HG03378 (cell line): Measurements from ENCODE around the gene MARVELD1.
"Not testable (repeated sequence)": the region's sequence is repeated elsewhere in the genome, so short reads cannot be mapped to it uniquely, and the experiment has no call there.

ENCODE experiments used
- ATAC-seq: cut with Tn5 transposase; IDR thresholded peaks from one replicate; pipeline ENCODE4 v1.9.1; 2021; ENCODE audit warnings: mild to moderate bottlenecking, moderate library complexity; ENCODE audit not compliant: unreplicated experiment

The MARVELD1 gene

DNA sequence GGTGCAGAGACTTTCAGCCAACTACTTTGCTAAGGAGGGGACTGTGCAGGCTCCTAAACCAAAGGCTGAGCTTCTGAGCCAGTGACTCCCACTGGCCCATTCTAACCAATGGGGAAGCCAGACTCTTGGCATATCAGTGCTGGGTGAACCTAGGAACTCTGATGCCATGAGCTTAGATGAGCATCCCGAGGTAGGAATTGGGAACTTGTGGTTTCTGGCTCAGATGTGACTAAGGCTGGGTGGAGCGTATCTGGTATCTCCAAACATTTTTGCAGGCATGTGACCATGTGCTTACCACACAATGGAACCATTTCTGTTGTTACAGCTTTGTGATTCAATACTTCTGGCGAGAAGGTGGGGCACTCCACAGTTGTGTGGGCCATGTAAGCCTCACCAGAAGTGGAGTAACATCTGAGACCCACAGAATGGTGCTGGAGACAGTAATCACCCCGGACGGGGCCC, 23.9 kb upstream of the MARVELD1 start:
- no peak for ATAC-seq

DNA sequence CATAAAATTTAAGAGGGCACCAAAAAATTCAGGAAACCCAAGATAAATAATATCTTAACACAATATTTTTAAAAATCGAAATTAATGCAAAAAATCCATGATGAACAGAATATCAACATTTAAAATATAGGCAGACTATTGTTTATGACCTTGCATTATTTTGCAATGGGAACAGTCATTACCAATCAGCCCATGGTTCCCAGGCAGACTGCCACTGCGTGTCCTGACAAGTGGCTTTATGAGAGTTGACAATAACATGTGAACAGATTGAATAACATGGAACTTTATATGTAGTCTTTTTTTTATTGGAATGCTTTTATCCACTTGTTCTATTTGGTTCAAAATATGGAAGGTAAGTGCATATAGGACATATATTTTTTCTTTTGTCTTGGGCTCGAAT, 23.4 kb upstream of the MARVELD1 start:
- ATAC-seq = no peak

DNA sequence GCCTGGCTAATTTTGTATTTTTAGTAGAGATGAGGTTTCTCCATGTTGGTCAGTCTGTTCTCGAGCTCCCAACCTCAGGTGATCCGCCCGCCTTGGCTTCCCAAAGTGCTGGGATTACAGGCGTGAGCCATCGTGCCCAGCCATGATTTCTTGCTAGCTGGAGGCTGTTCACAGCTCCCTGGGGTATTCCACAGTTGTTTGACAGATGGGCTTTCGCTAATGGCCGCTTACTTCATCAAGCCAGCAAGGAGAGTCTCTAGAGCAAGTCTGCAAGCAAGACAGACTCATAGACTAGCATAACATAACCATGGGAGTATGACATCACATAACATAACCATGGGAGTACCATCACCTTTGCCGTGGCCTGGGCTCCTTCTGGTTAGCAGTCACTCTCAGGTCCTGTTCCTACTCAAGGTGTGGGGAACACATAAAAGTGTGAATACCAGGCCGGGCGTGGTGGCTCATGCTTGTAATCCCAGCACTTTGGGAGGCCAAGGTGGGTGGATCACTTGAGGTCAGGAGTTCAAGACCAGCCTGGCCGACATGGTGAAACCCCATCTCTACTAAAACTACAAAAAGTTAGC, 15.4 kb upstream of the MARVELD1 start:
- not testable (repeated sequence) for ATAC-seq

DNA sequence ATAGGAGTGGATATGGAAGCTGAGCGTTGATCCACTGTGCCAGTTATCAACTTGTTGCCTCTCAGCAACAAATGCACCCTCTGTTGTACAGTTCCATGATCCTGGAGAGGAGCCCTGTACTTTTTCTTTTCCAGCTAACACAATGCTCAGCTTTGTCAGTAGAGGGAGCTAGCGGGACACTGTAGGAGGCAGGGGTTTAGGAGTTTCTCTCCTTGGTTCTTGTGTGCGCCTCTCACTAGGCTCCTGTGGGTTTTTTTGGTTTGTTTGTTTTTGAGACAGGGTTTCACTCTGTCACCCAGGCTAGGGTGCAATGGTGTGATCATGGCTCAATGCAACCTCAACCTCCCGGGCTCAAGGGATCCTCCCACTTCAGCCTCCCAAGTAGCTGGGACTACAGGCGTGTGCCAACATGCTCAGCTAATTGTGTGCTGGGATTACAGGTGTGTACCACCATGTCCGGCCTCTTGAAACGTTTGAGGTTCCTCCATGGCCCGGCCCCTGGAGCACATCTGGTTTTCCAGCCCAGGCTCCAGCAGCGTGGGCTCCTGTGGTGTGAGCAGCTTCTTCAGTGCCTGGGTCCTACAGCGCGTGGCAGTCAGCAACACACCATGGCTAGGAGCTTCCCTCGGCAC, 12.0 kb upstream of the MARVELD1 start:
- peak; percentile 61 for ATAC-seq

DNA sequence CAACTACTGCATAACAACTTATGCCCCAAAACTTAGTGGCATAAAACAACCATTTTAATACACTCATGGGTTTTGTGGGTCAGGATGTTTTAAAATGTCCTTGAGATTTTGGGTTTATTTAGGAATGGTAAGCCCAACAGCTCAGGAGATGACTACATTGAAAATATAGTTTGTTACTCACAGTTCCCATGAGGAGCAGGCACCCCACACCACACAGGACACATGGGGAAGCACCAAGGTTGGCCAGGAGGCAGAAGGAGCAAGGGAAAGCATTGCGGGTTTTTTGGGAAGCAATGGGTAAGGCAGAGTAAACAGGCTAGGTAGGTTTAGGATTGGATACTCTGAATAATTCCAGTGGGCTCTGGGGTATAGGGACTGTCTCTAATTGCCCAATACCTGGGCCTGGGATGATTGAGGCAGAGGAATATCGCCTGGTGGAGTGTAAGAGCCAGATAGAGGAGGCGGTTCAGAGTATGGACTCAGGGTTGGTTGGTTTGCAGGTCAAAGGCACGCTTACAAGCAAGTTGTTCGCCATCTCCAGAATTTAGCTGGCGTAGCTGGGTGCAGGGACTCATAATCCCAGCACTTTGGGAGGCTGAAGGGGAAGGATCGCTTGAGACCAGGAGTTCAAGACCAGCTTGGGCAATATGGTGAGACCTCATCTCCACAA, 10.0 kb upstream of the MARVELD1 start:
- no peak for ATAC-seq

DNA sequence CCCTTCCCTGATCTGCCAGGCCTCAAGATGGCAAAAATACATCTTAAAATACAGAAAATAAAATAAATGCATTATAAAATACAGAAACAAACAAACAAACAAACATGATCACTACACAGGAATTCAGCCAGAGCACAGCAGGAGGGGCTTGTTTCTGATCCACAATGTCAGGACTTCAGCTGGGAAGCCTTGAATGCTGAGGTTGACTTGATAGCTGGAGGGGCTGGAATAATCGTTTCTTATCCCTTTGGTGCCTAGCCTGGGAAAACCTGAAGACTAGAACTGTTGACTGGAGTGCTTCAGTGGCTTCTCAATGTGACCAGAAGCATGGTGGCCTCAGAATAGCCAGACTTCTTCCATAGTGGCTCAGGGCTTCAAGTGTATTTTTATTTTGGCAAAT, 9.2 kb upstream of the MARVELD1 start:
- ATAC-seq = no peak

DNA sequence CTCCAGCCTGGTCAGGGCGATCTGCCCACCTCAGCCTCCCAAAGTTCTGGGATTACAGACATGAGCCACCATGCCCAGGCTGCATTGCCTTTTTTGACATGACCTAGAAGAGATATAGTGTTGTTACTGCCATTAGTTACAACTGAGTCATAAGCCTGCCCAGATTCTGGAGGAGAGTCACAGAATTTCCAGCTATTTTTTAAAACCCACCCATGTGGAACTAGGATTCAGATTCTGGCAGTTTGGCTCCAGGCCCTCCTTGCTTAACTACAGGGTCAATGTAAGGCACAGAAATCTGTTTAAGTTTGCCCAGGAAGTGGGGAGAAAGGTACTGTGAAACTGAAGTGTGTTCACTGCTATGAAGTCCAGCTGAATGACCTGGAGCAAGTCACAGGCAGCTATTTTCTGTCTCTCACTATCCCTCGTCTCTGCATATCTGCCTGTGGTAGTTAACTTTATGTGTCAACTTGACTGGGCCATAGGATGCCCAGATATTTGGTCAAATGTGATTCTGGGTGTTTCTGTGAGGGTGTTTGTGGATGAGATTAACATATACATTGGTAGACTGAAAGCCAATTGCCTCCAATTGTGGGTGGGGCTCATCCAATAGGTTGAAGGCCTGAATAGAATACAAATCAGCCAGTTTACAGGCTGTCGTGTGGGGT, 8.4 kb upstream of the MARVELD1 start:
- ATAC-seq = no peak

DNA sequence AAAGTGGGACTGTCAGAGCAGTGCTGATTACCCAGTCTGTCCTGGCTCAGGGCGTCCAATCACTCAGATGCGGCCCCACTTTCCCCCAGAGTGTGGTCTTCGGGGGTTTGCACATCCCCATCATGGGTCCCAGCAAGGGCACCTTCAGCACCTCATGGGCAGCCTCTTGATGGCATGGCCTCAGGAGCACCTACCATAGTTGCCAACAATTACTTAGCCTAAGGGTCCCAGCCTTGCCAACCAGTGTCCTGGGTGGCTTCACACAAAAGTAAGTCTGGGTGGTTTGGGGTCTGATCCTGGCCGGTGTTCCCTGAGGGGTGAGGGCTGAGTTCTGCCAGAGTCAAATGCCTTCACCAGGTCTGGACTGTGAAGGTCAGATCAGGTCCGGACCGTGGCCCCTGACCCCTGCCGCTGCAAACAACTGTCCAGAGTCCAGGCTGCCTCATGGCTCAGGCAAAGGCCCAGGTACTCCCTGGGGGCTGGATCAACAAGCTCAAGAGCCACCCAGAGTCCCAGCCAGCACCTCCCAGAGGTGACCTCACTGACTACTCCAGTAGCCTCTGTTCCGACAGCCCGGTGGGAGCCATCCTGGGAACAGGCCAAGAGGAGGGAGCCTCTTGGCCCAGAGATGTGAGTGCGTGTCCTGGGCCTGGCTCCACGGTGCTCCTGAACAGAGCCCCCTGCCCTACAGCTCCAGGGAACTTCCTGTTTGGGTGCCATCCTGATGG, 6.2 kb upstream of the MARVELD1 start:
- ATAC-seq = no peak

DNA sequence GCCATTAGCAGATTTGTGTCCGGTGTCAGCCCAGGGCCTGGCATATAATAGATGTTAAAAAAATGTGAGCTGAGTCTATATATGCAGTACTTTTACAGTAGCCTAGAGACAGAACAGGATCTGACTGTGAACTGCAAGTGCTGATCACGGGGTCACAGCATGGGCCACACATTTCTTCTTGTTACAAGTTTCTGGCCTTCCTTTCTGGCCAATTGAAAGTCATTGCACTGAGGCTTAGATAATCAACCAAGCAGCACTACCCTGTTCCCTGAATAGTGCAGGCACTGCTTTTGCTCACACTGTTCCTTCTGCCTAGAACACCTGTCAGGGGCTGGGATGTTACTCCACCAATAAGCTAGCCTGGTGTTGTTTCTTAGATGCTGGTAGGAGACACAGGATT, 5.4 kb upstream of the MARVELD1 start:
- no peak for ATAC-seq

DNA sequence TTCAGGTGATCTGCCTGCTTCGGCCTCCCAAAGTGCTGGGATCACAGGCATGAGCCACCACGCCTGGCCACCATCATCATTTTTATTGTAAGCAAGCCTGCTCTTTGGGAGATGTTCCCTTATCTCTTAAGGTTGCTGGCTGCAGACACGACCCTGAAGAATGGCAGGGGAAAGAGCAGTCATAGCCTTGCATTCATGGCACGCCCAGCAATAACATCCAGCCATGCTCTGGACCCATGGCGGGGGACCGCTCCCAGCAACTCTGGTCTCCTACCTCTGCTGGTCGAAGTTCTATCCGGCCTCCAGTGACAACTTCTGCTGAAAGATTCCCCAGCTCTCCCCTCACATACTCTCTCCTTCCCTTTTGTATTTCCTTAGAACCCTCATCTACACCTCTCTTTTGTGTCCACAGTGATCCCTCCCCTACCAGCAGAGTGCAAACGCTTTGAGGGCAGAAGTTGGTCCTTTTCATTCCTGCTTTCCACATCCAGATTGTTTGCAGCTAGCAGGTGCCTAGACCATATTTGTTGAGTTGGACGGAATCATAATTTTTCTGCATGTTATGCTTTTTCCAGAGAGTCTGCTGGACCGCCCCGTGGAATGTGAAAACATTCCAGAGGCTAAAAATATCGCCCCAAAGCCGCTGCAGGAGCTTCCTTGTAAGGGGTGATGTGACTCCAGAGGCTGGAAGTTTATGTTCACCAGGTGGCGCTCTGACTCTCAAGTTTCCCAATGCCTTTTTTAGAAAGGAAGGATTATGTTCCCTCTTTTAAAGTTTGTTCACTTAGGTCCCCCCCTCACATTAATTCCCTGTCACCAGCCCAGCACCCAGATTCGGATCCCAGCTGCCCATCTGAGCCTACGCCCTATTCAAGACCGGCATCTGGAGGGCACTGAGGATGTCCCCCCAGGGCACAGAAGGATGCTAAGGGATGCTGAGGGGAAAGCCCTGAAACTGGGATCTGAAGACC, 4.3 kb upstream of the MARVELD1 start:
- no peak for ATAC-seq

DNA sequence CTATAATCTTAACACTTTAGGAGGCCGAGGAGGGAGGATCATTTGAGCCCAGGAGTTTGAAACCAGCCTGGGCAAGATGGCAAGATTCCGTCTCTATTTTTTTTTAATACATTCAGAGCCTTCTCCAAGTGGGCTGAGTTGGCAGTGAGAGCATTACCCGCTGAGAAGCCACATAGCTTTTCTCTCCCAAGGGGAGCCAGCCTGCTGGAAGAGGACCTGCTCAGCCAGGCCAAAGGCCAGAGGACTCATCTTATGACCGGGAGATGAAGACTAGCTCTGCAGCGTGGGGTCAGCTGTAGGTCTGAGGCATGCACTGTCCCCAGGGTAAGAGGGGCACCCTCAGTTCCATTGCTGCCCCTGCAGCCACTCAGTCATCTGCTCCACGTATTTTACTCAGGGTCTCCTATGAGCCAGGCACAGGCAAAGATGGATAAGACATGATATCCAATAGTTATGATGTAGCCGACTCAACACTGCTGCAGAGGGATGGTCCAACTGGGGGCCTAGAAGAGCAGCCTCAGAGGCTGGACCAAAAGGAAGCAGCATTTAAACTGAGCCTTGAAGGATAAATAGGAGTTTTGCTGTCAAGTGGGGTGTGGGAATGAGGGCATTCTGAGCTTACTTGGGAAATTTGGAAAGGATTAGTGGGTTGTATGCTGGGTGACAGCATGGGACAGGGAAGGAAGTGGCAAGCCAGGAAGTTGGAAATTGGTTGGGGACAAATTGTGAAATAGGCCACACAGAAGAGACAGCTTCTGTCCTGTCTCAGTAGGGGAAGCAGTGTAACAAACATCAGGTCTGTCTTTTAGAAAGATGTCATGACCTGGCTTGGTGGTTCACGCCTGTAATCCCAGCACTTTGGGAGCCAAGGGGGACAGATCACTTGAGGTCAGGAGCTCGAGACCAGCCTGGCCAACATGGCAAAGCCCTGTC, 1.6 kb upstream of the MARVELD1 start:
- no peak for ATAC-seq

DNA sequence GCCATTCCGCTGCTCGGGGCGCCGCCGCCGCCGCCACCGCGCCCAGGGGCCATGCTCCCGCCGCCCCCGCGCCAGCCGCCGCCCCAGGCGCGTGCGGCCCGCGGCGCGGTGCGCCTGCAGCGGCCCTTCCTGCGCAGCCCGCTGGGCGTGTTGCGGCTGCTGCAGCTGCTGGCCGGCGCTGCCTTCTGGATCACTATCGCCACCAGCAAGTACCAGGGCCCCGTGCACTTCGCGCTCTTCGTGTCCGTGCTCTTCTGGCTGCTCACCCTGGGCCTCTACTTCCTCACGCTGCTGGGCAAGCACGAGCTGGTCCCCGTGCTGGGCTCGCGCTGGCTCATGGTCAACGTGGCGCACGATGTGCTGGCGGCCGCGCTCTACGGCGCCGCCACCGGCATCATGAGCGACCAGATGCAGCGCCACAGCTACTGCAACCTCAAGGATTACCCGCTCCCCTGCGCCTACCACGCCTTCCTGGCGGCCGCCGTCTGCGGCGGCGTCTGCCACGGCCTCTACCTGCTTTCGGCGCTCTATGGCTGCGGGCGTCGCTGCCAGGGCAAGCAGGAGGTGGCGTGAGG, 383 bp downstream of the MARVELD1 start:
- ATAC-seq = no peak

DNA sequence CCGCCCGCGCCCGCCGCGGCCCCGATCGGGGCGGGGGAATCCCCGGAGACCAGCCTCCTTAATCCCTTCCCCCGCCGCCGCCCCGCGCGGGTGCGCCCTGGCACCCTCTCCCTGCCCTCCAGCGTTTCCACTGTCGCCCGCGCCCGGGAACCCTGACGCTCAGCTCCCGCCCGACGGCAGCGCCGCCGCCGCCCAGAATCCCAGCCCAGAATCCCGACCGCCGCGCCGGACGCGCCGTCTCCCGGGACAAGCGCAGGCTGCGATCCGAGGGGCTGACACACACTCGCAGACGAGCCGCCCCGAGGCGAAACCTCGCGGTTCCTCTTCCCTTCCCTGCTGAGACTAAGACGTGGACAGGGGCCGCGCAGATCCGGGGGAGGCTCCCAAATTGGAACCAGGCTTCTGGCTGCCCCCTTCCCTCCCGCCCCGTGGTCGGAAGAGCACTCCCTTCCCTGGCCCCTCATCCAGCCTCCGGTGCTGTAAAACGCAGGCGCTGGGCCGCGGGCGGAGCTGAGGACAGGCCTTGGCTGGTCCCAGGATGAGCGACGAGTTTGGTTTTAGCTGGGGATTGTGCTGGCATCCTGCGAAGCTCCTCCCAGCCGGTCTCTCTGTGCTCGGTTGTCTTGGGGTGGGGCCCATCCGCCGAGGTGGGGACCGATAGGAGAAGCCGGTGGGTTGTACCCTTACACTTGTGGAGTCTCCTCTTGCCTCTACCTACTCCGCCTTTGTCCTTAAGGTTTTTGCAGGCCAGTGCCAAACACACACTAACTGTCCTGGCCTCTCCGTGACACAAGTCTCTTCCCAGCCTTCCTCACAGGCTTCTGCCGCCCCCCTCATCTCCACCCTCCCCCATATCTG, 1.1 kb downstream of the MARVELD1 start:
- ATAC-seq = no peak

DNA sequence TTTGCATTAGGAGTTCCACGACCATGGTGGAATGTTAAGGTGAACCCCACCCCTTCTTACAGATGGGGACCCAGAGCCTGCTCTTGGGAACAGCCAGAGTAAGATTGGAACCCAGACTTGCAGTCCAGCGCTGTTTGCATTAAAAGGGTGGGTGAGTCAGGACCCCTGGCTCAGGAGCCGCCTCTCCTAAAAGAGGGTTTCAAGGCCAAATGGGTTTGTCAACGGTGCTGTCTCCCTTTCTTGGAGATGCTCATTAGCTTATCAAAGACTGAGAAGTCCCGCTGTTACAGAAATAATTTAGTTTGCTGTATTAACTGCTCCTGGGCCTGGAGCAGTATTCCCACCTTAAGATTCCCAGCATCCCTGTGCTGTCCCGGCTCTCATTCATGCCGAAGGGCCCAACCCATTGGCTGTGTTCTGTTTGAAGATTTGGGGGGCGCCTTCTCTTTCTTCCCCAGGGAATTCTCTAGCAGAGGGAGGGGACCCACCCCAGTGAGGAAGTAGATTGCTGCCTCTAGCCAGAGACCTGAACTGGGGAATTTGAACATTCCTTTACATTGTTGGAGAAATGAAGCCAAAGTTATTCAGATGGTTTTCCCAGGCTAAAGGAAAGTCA, 1.8 kb downstream of the MARVELD1 start:
- no peak for ATAC-seq

DNA sequence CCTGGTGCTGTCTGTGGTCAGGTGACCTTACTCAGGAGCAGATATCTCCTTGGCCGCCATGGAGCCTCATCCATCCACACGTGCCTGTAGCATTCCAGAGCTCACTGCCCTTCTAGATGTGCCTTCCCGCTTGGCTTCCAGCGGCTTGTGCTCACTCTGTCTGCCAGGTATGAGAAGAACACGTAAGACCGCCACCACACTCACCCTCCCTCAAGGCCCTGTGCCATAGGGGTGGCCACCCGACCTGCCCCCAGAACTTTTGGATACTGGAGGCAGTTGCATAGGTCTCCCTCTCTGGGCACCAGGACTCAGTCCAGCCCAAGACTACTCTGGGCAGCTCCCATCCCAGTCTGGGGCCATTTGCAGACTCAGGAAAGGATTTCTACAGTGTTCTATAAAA, 4.1 kb downstream of the MARVELD1 start:
- no peak for ATAC-seq

DNA sequence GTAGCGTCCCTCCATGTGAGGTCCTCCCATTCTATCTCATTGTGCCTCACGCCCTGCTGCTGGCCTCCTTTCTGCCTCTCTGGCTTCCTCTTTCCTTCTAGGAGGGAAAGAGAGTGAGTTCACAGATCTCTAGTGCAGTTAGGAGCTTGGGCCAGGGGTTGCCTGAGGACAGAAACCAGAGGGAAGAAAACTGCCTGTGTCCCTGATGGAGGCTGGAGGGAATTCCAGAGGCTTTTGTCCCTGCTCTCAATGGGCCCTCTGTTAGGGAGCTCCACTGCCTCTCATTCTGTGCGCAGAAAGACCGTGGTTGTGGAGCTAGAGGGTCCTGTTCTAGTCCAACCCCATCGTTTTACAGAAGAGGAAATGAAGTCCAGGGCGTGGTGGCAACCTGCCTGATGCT, 4.6 kb downstream of the MARVELD1 start:
- no peak for ATAC-seq

DNA sequence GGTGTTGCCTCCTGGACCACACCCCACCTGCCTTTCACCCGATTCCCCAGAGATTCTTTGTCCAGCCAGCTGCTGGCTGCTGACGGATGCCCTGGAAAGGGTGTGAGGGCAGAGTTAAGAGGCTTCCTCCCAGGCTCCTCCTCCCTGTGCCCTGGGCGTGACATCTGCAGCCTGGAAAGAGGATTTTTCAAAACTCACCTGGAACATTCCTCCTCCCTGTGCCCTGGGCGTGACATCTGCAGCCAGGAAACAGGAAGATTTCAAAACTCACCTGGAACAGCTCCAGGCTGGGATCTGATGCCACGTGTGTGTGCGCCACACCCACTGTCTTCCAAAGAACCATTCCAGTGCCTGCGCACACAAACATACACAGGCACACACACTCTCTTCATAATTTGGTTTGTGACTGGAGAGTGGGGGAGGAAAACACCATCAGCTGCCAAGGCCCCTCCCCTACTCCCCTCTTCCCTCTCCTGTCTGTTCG, 5.2 kb downstream of the MARVELD1 start:
- no peak for ATAC-seq
